ENCODE results near the gene MGAT3.

Gene MGAT3

GRCh38 chr22:39473851-39474250 is 17.0 kb downstream of the MGAT3 start:
- DNase-seq = no peak

GRCh38 chr22:39474351-39475111 is 17.7 kb downstream of the MGAT3 start:
- DNase-seq = no peak

GRCh38 chr22:39475337-39475736 is 18.5 kb downstream of the MGAT3 start:
- no peak for DNase-seq

GRCh38 chr22:39475902-39476301 is 19.1 kb downstream of the MGAT3 start:
- DNase-seq = no peak

- no peak for DNase-seq
These were observed 19.9 kb downstream of the MGAT3 start for GRCh38 chr22:39476664-39477063.

GRCh38 chr22:39477542-39477941 is 20.7 kb downstream of the MGAT3 start:
- DNase-seq = no peak

GRCh38 chr22:39478441-39478850 is 21.6 kb downstream of the MGAT3 start:
- peak in 2 of 3 donors; percentile 36 to 58 for DNase-seq

- no peak for DNase-seq
These were observed 22.4 kb downstream of the MGAT3 start for GRCh38 chr22:39479254-39479653.

- DNase-seq = no peak
These were observed 23.7 kb downstream of the MGAT3 start for GRCh38 chr22:39480557-39480956.

DNA sequence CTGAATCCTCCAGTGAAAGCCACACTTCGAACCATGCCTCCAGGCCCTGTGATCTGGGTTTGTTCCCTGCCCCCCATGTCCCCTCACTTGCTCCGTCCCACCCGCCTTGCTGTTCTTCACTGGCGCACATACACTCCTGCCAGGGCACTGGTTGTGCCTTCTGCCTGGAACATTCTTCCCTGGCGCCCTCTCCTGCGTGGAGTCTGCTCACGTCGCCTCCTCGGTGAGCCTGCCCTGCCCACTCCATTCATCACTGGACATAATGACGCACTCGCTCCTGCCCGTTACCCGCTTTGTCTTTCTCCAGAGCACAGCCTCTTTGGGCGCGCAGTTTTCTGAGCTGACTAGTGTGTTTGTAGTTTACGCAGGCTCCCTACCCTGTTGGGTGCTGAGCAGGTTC is 24.2 kb downstream of the MGAT3 start:
- DNase-seq = no peak

DNA sequence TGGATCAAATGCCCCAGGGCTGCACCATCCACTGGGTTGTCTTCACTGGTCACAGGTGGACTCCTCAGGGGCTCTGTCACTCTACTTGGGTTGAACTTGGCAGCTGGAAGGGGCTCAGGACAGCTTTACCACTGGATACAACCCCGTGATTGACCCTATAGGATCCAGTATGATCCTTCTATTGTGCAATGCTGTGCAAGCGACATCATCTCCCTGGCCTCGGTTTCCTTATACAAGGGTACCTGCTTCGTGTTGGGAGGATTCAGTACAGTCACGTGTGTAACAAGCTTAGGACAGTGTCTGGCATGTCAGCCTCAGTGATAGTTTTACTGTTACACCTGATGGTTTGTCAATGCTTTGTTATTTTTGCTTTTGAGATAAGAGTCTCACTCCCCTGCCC is 24.8 kb downstream of the MGAT3 start:
- no peak for DNase-seq

- peak; percentile 24 to 51 (median 50) for DNase-seq
These were observed 26.0 kb downstream of the MGAT3 start for GRCh38 chr22:39482768-39483167.

- DNase-seq = no peak
These were observed 30.4 kb downstream of the MGAT3 start for GRCh38 chr22:39486951-39487825.

DNA sequence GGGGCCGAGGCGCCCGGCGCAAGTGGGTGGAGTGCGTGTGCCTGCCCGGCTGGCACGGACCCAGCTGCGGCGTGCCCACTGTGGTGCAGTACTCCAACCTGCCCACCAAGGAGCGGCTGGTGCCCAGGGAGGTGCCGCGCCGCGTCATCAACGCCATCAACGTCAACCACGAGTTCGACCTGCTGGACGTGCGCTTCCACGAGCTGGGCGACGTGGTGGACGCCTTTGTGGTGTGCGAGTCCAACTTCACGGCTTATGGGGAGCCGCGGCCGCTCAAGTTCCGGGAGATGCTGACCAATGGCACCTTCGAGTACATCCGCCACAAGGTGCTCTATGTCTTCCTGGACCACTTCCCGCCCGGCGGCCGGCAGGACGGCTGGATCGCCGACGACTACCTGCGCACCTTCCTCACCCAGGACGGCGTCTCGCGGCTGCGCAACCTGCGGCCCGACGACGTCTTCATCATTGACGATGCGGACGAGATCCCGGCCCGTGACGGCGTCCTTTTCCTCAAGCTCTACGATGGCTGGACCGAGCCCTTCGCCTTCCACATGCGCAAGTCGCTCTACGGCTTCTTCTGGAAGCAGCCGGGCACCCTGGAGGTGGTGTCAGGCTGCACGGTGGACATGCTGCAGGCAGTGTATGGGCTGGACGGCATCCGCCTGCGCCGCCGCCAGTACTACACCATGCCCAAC is 31.2 kb downstream of the MGAT3 start:
- no peak for DNase-seq

DNA sequence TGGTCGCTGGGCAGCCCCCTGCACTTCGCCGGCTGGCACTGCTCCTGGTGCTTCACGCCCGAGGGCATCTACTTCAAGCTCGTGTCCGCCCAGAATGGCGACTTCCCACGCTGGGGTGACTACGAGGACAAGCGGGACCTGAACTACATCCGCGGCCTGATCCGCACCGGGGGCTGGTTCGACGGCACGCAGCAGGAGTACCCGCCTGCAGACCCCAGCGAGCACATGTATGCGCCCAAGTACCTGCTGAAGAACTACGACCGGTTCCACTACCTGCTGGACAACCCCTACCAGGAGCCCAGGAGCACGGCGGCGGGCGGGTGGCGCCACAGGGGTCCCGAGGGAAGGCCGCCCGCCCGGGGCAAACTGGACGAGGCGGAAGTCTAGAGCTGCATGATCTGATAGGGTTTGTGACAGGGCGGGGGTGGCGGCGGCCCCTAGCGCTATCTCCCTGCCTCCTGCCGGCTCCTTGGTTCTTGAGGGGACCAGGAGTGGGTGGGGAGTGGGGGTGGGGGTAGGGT is 31.8 kb downstream of the MGAT3 start:
- no peak for DNase-seq

GRCh38 chr22:39489094-39490068 is 32.6 kb downstream of the MGAT3 start:
- peak in 1 of 3 donors; percentile 14 for DNase-seq

GRCh38 chr22:39490135-39490798 is 33.5 kb downstream of the MGAT3 start:
- peak; percentile 75 to 81 (median 78) for DNase-seq

DNA sequence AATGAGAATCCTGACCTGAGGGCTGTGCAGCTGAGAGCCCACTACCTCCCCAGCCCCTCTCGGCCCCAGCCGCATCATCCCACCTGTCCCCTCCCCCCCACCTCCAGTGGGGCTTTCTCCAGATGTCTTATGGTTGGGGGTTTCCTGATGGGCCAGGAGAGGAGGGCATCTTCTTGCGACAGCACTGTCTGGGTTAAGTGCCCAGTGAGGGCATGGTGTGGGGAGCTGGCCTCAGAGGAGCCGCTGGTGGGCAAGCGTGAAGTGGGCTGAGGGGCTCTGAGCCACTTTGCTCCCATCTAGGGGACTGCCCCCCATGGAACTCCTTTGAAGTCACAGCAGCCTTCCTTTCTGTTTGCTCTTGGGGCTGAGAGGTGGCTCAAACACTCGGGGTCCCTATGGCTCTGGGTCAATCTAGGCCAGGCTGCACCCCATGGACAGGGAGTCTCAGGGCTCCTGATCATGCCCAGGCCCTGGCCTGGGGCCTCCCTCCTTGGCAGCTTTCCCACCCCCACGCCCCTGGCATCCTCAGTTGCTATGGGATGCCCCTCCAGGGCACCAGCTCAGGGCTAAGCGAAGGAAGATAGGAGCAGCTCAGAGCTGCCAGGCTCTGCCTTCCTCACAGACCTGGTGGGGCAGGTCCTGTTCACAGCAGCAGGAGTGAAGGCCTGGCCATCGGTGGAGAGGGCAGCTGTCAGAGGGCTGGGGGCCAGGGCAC is 34.3 kb downstream of the MGAT3 start:
- DNase-seq = no peak

DNA sequence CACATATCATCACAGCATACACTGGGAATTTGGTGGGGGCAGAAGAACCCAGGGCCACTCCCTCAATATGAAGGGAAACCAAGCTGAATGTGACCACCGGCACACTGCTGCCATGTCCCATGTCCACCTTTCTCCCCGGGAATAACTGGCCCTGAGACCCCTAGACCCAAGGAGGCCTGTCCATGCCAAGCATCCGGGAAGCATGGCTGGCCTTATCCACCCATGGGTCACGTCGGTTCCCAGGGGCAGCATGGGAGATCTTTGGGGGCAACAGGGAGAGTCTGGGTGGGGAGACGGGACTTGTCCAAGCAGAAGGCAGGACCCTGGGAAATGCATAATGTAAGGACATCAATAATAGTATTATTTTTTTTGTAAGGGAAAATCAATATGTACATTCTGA is 34.9 kb downstream of the MGAT3 start:
- DNase-seq = no peak

DNA sequence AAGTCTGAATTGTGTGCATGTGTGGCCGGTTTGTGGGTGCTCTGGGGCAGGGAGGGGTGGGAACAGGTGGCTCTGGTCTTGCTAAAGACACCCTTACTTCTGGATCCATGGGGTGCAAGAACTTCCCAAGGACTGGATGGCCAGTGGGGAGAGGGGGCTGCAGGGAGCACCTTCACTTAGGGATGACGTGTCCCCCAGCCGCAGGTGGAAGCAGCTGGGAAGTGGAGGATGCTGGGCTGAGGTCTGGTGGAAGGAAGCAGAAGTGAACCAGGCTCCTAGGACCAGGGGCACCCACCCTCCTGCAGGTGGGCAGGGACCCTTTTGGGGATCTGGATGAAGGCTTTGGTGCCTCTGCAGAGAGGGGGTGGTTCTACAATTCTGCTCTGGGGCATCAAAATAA is 35.4 kb downstream of the MGAT3 start:
- DNase-seq = no peak

GRCh38 chr22:39493759-39494158 is 36.9 kb downstream of the MGAT3 start:
- DNase-seq = peak; percentile 44 to 53 (median 48)
